ENCODE results near the gene ASB8. TPM values are rescaled to one million over a fixed set of nuclear protein-coding genes. Genes with fewer than 3 reads are reported as not detected.

Gene ASB8
- total RNA-seq, 4 donors from 2014 or later = 134 to 359 (median 210) TPM

- peak overlapping the region in 2 of 4 donors; percentile 5 to 99 for H3K27ac ChIP-seq
- TF ChIP-seq, protein P1, sequence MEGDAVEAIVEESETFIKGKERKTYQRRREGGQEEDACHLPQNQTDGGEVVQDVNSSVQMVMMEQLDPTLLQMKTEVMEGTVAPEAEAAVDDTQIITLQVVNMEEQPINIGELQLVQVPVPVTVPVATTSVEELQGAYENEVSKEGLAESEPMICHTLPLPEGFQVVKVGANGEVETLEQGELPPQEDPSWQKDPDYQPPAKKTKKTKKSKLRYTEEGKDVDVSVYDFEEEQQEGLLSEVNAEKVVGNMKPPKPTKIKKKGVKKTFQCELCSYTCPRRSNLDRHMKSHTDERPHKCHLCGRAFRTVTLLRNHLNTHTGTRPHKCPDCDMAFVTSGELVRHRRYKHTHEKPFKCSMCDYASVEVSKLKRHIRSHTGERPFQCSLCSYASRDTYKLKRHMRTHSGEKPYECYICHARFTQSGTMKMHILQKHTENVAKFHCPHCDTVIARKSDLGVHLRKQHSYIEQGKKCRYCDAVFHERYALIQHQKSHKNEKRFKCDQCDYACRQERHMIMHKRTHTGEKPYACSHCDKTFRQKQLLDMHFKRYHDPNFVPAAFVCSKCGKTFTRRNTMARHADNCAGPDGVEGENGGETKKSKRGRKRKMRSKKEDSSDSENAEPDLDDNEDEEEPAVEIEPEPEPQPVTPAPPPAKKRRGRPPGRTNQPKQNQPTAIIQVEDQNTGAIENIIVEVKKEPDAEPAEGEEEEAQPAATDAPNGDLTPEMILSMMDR (IDR thresholded peaks at IDR 0.05 in 4 of 5, conservative IDR thresholded peaks at IDR 0.05 in 1 of 5) = no peak
- no peak for TF ChIP-seq POLR2A (IDR thresholded peaks at IDR 0.05)
- intact Hi-C loops (cut with DNase I; ENCODE audit: low total_unique reads) = no loop called here
These were observed 43.8 kb upstream of the ASB8 start for GRCh38 chr12:48201091-48201490.

DNA sequence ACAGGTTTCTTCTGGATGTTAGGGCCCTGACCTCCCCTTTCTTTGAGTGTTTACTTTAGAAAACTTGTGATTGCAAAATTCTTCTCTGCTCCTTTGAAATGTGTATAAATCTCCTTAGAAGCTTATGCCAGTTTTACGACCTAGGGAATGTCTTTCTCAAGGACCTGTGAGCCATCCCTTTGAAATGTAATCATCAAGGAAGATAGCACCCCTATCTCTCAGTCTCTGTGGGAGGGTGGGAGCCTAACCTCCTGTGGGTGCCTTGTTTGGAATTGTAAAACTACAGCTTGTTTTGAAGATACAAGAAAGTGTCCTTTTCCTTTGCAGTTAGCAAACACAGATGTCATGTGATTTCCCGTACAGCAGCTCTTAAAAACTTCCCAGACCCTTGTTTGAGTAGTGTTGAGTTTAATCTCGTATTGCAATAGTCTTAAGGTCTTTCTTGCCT is 42.5 kb upstream of the ASB8 start:
- intact Hi-C loops (cut with DNase I; ENCODE audit: low total_unique reads) = loop anchor here (2.0 to 10.0 kb wide), 5 partner anchors 237 to 615 kb away; partner anchors contain the start of genes CACNB3, CCNT1, TMEM106C and VDR
- Histone ChIP-seq H3K4me1 (peaks cover 20% of the 10 kb centered on the region in 2 donors), H3K36me3 (peaks cover 0 to 5% of the 10 kb centered on the region in 2 donors), H3K27me3 (no peaks in the 10 kb centered on the region), H3K9me3 (no peaks in the 10 kb centered on the region), H3K4me3 (peak overlapping the region in 3 of 4 donors; percentile 88 to 94 (median 93)), H3K27ac (peak overlapping the region; percentile 97 to 100 (median 99))
- ATAC-seq (no peak), DNase-seq (no peak)
- no peak for TF ChIP-seq POLR2A (IDR thresholded peaks at IDR 0.05)
- TF ChIP-seq, protein P1 (IDR thresholded peaks at IDR 0.05 in 4 of 5, conservative IDR thresholded peaks at IDR 0.05 in 1 of 5) = no peak
- in situ Hi-C loops (cut with MboI; ENCODE audit: low sequenced_read_pairs in 4 of 4) = loop anchor here in 3 of 4 donors (25.0 kb wide), 1 partner anchor 237 kb away; the partner anchor contains the start of gene TMEM106C (in 3 of the 3)

More at GRCh38 chr12:48201091-48201490, 43.8 kb upstream of the ASB8 start:
- in situ Hi-C loops (cut with MboI; ENCODE audit: low sequenced_read_pairs in 4 of 4) = no loop called here
- H3K4me1 ChIP-seq = peaks cover 20% of the 10 kb centered on the region in 2 donors
- H3K9me3 ChIP-seq = no peaks in the 10 kb centered on the region
- H3K27me3 ChIP-seq = no peaks in the 10 kb centered on the region
- H3K4me3 ChIP-seq = no peak overlapping the region
- DNase-seq (no peak), ATAC-seq (no peak)
- H3K36me3 ChIP-seq = peaks cover 0 to 17% of the 10 kb centered on the region in 2 donors

GRCh38 chr12:48198985-48199384 is 41.7 kb upstream of the ASB8 start:
- ATAC-seq = no peak
- no peaks in the 10 kb centered on the region for H3K9me3 ChIP-seq
- peak overlapping the region; percentile 97 to 100 (median 99) for H3K27ac ChIP-seq
- no peak for TF ChIP-seq POLR2A (IDR thresholded peaks at IDR 0.05)
- TF ChIP-seq, protein P1 (IDR thresholded peaks at IDR 0.05 in 4 of 5, conservative IDR thresholded peaks at IDR 0.05 in 1 of 5) = no peak
- in situ Hi-C loops (cut with MboI; ENCODE audit: low sequenced_read_pairs in 4 of 4) (loop anchor here in 3 of 4 donors (25.0 kb wide), 1 partner anchor 237 kb away; the partner anchor contains the start of gene TMEM106C (in 3 of the 3)), intact Hi-C loops (cut with DNase I; ENCODE audit: low total_unique reads) (loop anchor here (1.0 to 10.0 kb wide), 7 partner anchors 34 to 616 kb away; partner anchors contain the start of genes CACNB3, CCNT1, TMEM106C and VDR)
- H3K36me3 ChIP-seq = no peaks in the 10 kb centered on the region
- peaks cover 20% of the 10 kb centered on the region in 2 donors for H3K4me1 ChIP-seq
- H3K27me3 ChIP-seq = no peaks in the 10 kb centered on the region
- H3K4me3 ChIP-seq = peak overlapping the region; percentile 88 to 94 (median 92)
- no peak for DNase-seq

DNA sequence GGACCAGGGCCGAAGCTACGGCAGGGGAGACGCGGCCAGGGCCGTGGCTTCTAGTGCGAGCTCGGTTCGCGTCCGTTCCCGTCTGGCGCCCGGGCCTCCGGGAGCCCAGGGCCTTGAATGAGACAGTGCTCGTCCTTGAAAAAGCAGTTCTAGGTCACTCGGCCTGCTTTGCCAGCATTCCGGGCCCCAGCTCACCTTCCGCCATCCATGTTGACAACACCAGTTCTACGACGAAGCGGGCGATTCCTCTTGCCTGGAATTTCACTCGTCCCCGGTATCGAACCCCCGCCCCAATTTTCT is 41.3 kb upstream of the ASB8 start:
- no peaks in the 10 kb centered on the region for H3K36me3 ChIP-seq
- H3K4me3 ChIP-seq = peak overlapping the region; percentile 88 to 94 (median 92)
- peaks cover 20% of the 10 kb centered on the region in 2 donors for H3K4me1 ChIP-seq
- ATAC-seq (peak; percentile 59 to 68), DNase-seq (peak; percentile 46 to 81)
- TF ChIP-seq POLR2A (IDR thresholded peaks at IDR 0.05) = no peak
- TF ChIP-seq, protein P1 (IDR thresholded peaks at IDR 0.05 in 4 of 5, conservative IDR thresholded peaks at IDR 0.05 in 1 of 5) = no peak
- H3K27ac ChIP-seq = peak overlapping the region; percentile 97 to 100 (median 99)
- intact Hi-C loops (cut with DNase I; ENCODE audit: low total_unique reads) (loop anchor here (1.0 to 10.0 kb wide), 7 partner anchors 33 to 616 kb away; partner anchors contain the start of genes CACNB3, CCNT1, TMEM106C and VDR), in situ Hi-C loops (cut with MboI; ENCODE audit: low sequenced_read_pairs in 4 of 4) (loop anchor here in 3 of 4 donors (25.0 kb wide), 1 partner anchor 236 kb away; the partner anchor contains the start of gene TMEM106C (in 3 of the 3))
- H3K27me3 ChIP-seq = no peaks in the 10 kb centered on the region
- no peaks in the 10 kb centered on the region for H3K9me3 ChIP-seq

All from gastrocnemius medialis (tissue), 4 donors.